ENCODE measurements around the gene PSME4. TPM values are rescaled to one million over a fixed set of nuclear protein-coding genes. Genes with fewer than 3 reads are reported as not detected.

PSME4 gene
- polyA plus RNA-seq, 3 donors: 2.1 to 17.7 (median 3.1) TPM

GRCh38 chr2:53987336-53987921, 16.6 kb upstream of the PSME4 start:
- Histone ChIP-seq H4K20me1 (ENCODE audit: insufficient read depth, low read length) (no peaks in the 10 kb centered on the region), H3K36me3 (replicated peaks in 1 of 2; ENCODE audit: control insufficient read depth in 1 of 2, insufficient read depth in 2 of 2, low read length in 2 of 2) (no peaks in the 10 kb centered on the region), H3K27ac (ENCODE audit: low read depth in 1 of 2, low read length in 2 of 2) (no peak overlapping the region), H3K4me1 (ENCODE audit: control insufficient read depth in 1 of 2, insufficient read depth in 2 of 2, low read length in 2 of 2) (no peaks in the 10 kb centered on the region), H3K4me3 (replicated peaks in 1 of 3; ENCODE audit: low read depth in 2 of 3, low read length in 3 of 3) (no peak overlapping the region), H2AFZ (ENCODE audit: insufficient read depth, low read depth, low read length, poor library complexity, severe bottlenecking) (no peak overlapping the region), H3K9me3 (replicated peaks in 1 of 2; ENCODE audit: control insufficient read depth in 1 of 2, insufficient read depth in 1 of 2, low read length in 2 of 2) (no peaks in the 10 kb centered on the region), H3K9ac (ENCODE audit: insufficient read depth, low read length, poor library complexity, severe bottlenecking) (no peak overlapping the region), H3K27me3 (ENCODE audit: control insufficient read depth in 2 of 2, insufficient read depth in 2 of 2, low read length in 2 of 2) (no peaks in the 10 kb centered on the region), H3K4me2 (replicated peaks; ENCODE audit: extremely low read depth, low read length, poor library complexity, severe bottlenecking) (no peak overlapping the region), H3K79me2 (ENCODE audit: insufficient read depth, low read length) (no peaks in the 10 kb centered on the region)
- Mint-ChIP-seq H3K27ac (peak overlapping the region in 1 of 7 donors; percentile 51), H3K36me3 (peaks cover 2 to 12% of the 10 kb centered on the region in 2 donors), H3K9me3 (peaks cover 0 to 6% (median 5%) of the 10 kb centered on the region in 7 donors), H3K4me3 (no peak overlapping the region), H3K27me3 (ENCODE audit: low read depth in 3 of 3) (no peaks in the 10 kb centered on the region), H3K4me1 (no peaks in the 10 kb centered on the region)
- no CpG with 5 or more reads among the region's 1 CpG for WGBS (ENCODE audit: insufficient coverage)
- intact Hi-C loops (cut with micrococcal nuclease): no loop called here
- TF ChIP-seq CTCF (IDR thresholded peaks at IDR 0.05): no peak
- DNase-seq: no peak

GRCh38 chr2:53985646-53986045, 14.9 kb upstream of the PSME4 start:
- no peak for DNase-seq
- H3K27ac Mint-ChIP-seq: no peak overlapping the region
- no peak overlapping the region for H3K4me2 ChIP-seq (replicated peaks; ENCODE audit: extremely low read depth, low read length, poor library complexity, severe bottlenecking)
- no peaks in the 10 kb centered on the region for H3K27me3 Mint-ChIP-seq (ENCODE audit: low read depth in 3 of 3)
- no peaks in the 10 kb centered on the region for H3K79me2 ChIP-seq (ENCODE audit: insufficient read depth, low read length)
- H3K27me3 ChIP-seq (ENCODE audit: control insufficient read depth in 2 of 2, insufficient read depth in 2 of 2, low read length in 2 of 2): no peaks in the 10 kb centered on the region
- no peak overlapping the region for H2AFZ ChIP-seq (ENCODE audit: insufficient read depth, low read depth, low read length, poor library complexity, severe bottlenecking)
- intact Hi-C loops (cut with micrococcal nuclease): no loop called here
- no peak overlapping the region for H3K4me3 ChIP-seq (replicated peaks in 1 of 3; ENCODE audit: low read depth in 2 of 3, low read length in 3 of 3)
- peaks cover 0 to 2% (median 0%) of the 10 kb centered on the region in 7 donors for H3K9me3 Mint-ChIP-seq
- 100% methylated on average over 1 of the region's 4 CpGs for WGBS (ENCODE audit: insufficient coverage)
- H3K27ac ChIP-seq (ENCODE audit: low read depth in 1 of 2, low read length in 2 of 2): no peak overlapping the region
- no peak overlapping the region for H3K9ac ChIP-seq (ENCODE audit: insufficient read depth, low read length, poor library complexity, severe bottlenecking)
- H3K9me3 ChIP-seq (replicated peaks in 1 of 2; ENCODE audit: control insufficient read depth in 1 of 2, insufficient read depth in 1 of 2, low read length in 2 of 2): peaks cover 0 to 2% of the 10 kb centered on the region in 2 donors
- no peak overlapping the region for H3K4me3 Mint-ChIP-seq
- H3K4me1 ChIP-seq (ENCODE audit: control insufficient read depth in 1 of 2, insufficient read depth in 2 of 2, low read length in 2 of 2): no peaks in the 10 kb centered on the region
- H4K20me1 ChIP-seq (ENCODE audit: insufficient read depth, low read length): no peaks in the 10 kb centered on the region
- H3K36me3 Mint-ChIP-seq: peaks cover 2 to 14% of the 10 kb centered on the region in 2 donors
- no peaks in the 10 kb centered on the region for H3K4me1 Mint-ChIP-seq
- H3K36me3 ChIP-seq (replicated peaks in 1 of 2; ENCODE audit: control insufficient read depth in 1 of 2, insufficient read depth in 2 of 2, low read length in 2 of 2): peaks cover 2 to 9% of the 10 kb centered on the region in 2 donors
- TF ChIP-seq CTCF (IDR thresholded peaks at IDR 0.05): no peak
